ENCODE results near the gene FHAD1. TPM values are rescaled to one million over a fixed set of nuclear protein-coding genes. Genes with fewer than 3 reads are reported as not detected.

Gene FHAD1
- polyA plus RNA-seq = under 1 TPM; 0.22 to 0.58 (median 0.36) TPM
- long read RNA-seq, donor 1 = 0 reads
- long read RNA-seq, donor 2 = 0 reads
- long read RNA-seq, donor 3 = 0 reads
- long read RNA-seq, donor 4 = 0 reads
- long read RNA-seq, donor 5 = 0 reads
- long read RNA-seq, donor 6 = 0 reads
- long read RNA-seq, donor 7 = 0 reads
- long read RNA-seq, donor 8 = 0 reads
- long read RNA-seq, donor 9 = 0 reads
- long read RNA-seq, donor 10 = 0 reads

DNA sequence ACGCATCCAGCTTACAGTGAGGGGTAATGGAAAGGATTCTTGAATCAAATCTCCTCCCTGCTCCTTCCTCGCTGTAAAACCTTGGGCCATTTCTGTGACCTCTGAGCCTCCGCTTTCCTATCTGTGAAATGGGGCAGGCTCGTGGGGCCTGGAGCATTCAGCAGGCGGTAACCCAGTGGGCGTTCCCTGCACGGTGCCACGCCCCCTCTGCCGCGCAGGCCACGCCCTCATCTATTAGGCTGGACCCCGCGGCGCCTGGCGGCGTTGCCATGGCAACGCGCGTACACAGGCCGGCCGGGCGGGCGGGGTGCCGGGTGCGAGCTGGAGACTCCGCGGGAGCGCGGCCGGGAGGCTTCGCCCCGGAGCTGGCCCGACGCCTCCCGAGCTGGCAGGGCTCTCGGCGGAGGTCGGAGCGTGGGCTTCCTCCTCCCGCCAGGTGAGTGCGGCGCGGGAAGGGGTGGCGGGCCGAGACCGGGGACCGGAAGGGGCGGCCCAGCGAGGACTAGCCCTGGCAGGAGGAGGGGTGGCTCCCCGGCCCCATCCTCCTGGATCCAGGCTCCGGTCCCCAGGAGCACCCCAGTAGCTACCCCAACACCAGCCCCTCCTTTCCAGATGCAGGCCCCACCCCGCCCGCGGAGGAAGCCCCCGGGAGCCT, at the start of gene FHAD1:
TSS of gene FHAD1 (plus strand) at position 264 of the 655 bp plus-strand sequence. CDS start 4,562 bp downstream, outside the sequence.
- FAIRE-seq = no peak
- H3K9me3 ChIP-seq (ENCODE audit: control insufficient read depth in 2 of 2, insufficient read depth in 1 of 2, low read depth in 1 of 2, low read length in 1 of 2) = peaks cover 0 to 3% of the 10 kb centered on the region in 2 donors
- no peaks in the 10 kb centered on the region for H3K27me3 ChIP-seq (ENCODE audit: control insufficient read depth in 3 of 3, insufficient read depth in 3 of 3, low read length in 3 of 3)
- peaks cover 0 to 6% (median 3%) of the 10 kb centered on the region in 3 donors for H3K4me1 ChIP-seq (ENCODE audit: control insufficient read depth in 3 of 3, insufficient read depth in 2 of 3, low read depth in 1 of 3, low read length in 2 of 3)
- WGBS, 3 donors = 6 to 8% (median 7%) methylated on average over 35 to 55 of the region's 55 CpGs
- DNase-seq = peak; percentile 27 to 86
- peak within 1 kb of the TSS in 2 of 3 donors; percentile 10 to 15 for H3K27ac ChIP-seq (ENCODE audit: low read depth in 1 of 3, low read length in 2 of 3)
- peak within 1 kb of the TSS; percentile 13 to 55 (median 44) for H3K4me3 ChIP-seq (ENCODE audit: low read depth in 1 of 3, low read length in 3 of 3)
- no peaks in the 10 kb centered on the region for H3K36me3 ChIP-seq (ENCODE audit: control insufficient read depth in 3 of 3, insufficient read depth in 2 of 3, low read depth in 1 of 3, low read length in 3 of 3)

DNA sequence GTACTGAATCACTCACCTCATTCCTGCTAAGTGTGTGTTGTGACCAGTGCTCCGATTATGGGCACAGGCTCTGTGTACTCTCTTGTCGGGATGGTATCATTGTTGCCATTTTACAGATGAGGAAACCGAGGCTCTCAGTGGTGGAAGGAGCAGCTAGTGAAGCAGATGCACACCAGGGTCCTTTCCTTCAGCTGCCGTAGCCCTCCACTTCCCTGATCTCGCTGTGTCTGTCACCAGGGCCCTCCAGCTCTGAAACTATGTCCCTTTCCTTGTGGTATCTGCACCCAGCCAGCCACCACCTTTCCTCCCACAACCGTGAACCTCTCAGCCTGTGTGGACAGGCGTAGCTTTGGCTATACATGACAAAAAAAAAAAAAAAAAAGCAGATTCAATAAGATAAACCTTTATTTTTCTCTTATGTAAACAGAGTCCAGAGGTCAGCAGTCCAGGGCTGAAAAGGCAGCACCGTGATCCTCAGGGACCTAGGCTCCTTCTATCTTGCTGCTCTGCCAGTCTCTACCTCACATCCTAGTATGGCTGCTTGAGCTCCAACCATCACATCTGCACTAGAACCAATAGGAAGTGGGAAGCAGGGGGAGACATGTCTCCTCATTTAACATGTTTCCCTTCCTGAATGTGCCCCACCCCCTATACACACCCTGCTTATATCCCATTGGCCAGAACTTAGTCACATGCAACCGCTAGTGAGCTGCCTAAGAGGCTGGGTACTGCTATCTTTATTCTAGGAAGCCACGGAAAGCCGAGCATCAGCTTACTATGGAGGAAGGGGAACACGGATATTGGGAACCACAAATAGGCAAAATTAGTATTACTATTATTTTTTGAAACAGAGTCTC, 49.2 kb upstream of the FHAD1 start:
- Histone ChIP-seq H3K27me3 (ENCODE audit: control insufficient read depth in 3 of 3, insufficient read depth in 3 of 3, low read length in 3 of 3) (no peaks in the 10 kb centered on the region), H3K9me3 (ENCODE audit: control insufficient read depth in 2 of 2, insufficient read depth in 1 of 2, low read depth in 1 of 2, low read length in 1 of 2) (no peaks in the 10 kb centered on the region), H3K4me3 (ENCODE audit: low read depth in 1 of 3, low read length in 3 of 3) (no peak overlapping the region), H3K27ac (ENCODE audit: low read depth in 1 of 3, low read length in 2 of 3) (peak overlapping the region; percentile 73 to 86 (median 76)), H3K4me1 (ENCODE audit: control insufficient read depth in 3 of 3, insufficient read depth in 2 of 3, low read depth in 1 of 3, low read length in 2 of 3) (peaks cover 2 to 64% (median 5%) of the 10 kb centered on the region in 3 donors), H3K36me3 (ENCODE audit: control insufficient read depth in 3 of 3, insufficient read depth in 2 of 3, low read depth in 1 of 3, low read length in 3 of 3) (peaks cover 0 to 43% (median 0%) of the 10 kb centered on the region in 3 donors)
- DNase-seq (peak in 1 of 2 donors; percentile 75), FAIRE-seq (no peak)
- 41 to 65% (median 50%) methylated on average over 12 of the region's 12 CpGs for WGBS, 3 donors

DNA sequence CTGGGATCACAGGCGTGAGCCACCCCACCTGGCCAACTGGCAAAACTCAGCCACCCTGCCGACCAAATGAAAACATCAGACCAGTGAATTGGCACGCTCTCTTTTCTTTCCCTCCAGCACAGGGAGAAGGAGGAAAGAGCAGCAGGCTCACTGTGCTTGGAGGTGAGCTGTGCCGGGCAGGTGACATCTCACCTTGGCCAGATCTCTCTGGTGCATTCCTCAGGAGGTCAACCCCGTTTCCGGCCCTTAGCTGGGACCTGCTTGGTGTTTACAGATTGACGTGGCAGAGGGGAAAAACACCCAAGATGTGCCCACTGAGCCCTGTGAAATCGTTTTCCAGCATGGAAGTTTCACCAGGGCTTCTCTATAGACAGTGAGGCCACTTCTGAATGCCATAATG, 48.3 kb upstream of the FHAD1 start:
- H3K9me3 ChIP-seq (ENCODE audit: control insufficient read depth in 2 of 2, insufficient read depth in 1 of 2, low read depth in 1 of 2, low read length in 1 of 2) = no peaks in the 10 kb centered on the region
- no peaks in the 10 kb centered on the region for H3K27me3 ChIP-seq (ENCODE audit: control insufficient read depth in 3 of 3, insufficient read depth in 3 of 3, low read length in 3 of 3)
- H3K27ac ChIP-seq (ENCODE audit: low read depth in 1 of 3, low read length in 2 of 3) = peak overlapping the region; percentile 5 to 22 (median 13)
- no peak overlapping the region for H3K4me3 ChIP-seq (ENCODE audit: low read depth in 1 of 3, low read length in 3 of 3)
- H3K4me1 ChIP-seq (ENCODE audit: control insufficient read depth in 3 of 3, insufficient read depth in 2 of 3, low read depth in 1 of 3, low read length in 2 of 3) = peaks cover 6 to 68% (median 7%) of the 10 kb centered on the region in 3 donors
- FAIRE-seq (no peak), DNase-seq (no peak)
- peaks cover 0 to 42% (median 0%) of the 10 kb centered on the region in 3 donors for H3K36me3 ChIP-seq (ENCODE audit: control insufficient read depth in 3 of 3, insufficient read depth in 2 of 3, low read depth in 1 of 3, low read length in 3 of 3)
- 56 to 76% (median 64%) methylated on average over 8 of the region's 8 CpGs for WGBS, 3 donors

DNA sequence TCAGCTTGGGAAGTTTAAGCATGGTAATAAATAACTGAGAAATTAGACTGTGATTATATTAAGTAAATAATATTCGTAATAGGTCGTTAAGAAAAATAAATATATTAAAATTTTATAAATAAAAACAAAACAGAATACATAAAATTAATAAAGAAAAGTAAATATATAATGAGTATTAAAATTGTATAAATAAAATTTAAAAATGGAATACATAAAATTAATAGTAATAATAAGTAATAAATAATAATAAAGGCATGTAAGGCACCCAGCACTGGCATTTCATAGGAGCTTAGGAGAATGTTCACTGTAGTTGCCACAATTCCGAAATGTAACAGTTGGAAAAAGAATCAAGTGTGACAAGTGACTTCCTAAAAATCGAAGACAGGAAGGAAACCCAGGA, 45.8 kb upstream of the FHAD1 start:
- peak; percentile 72 for FAIRE-seq
- DNase-seq = no peak
- H3K27ac ChIP-seq (ENCODE audit: low read depth in 1 of 3, low read length in 2 of 3) = peak overlapping the region; percentile 79 to 96 (median 91)
- H3K4me1 ChIP-seq (ENCODE audit: control insufficient read depth in 3 of 3, insufficient read depth in 2 of 3, low read depth in 1 of 3, low read length in 2 of 3) = peaks cover 6 to 72% (median 7%) of the 10 kb centered on the region in 3 donors
- H3K4me3 ChIP-seq (ENCODE audit: low read depth in 1 of 3, low read length in 3 of 3) = no peak overlapping the region
- H3K9me3 ChIP-seq (ENCODE audit: control insufficient read depth in 2 of 2, insufficient read depth in 1 of 2, low read depth in 1 of 2, low read length in 1 of 2) = no peaks in the 10 kb centered on the region
- no peaks in the 10 kb centered on the region for H3K27me3 ChIP-seq (ENCODE audit: control insufficient read depth in 3 of 3, insufficient read depth in 3 of 3, low read length in 3 of 3)
- WGBS, 3 donors = 11 to 48% (median 20%) methylated on average over 4 of the region's 4 CpGs
- H3K36me3 ChIP-seq (ENCODE audit: control insufficient read depth in 3 of 3, insufficient read depth in 2 of 3, low read depth in 1 of 3, low read length in 3 of 3) = peaks cover 0 to 48% (median 0%) of the 10 kb centered on the region in 3 donors

DNA sequence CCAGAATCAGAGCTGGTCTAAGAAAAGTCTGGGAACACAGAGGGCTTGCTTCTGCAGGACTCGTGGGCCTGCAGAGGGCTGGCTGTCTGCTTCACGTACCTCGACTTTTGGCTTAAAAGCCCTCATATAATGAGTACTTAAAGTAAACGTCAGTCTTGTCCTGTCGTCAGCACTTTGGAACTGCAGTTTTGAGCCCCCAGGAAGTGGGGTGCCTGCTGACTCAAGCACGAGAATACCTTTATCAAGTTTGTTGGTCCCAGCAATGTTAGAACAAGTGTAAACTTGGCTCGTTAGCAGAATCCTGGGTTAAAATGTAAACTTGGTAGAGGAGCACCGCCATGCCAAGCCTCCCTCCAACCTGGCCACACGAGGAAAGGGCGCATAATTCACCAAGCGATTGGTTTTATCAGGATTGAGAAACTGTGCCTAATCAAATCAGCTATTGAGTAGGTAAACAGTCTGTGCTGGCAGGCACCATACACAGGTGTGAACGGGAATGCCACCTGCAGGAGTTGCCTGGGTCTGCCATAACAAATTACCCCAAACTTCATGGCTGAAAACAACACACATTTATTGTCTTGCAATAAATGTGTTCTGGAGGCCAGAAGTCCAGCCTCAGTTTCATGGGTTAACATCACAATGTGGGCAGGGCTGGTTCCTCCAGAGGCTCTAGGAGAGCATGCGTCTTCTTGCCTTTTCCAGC, 45.0 kb upstream of the FHAD1 start:
- peaks cover 7 to 72% (median 10%) of the 10 kb centered on the region in 3 donors for H3K4me1 ChIP-seq (ENCODE audit: control insufficient read depth in 3 of 3, insufficient read depth in 2 of 3, low read depth in 1 of 3, low read length in 2 of 3)
- H3K27me3 ChIP-seq (ENCODE audit: control insufficient read depth in 3 of 3, insufficient read depth in 3 of 3, low read length in 3 of 3) = no peaks in the 10 kb centered on the region
- H3K36me3 ChIP-seq (ENCODE audit: control insufficient read depth in 3 of 3, insufficient read depth in 2 of 3, low read depth in 1 of 3, low read length in 3 of 3) = peaks cover 0 to 53% (median 0%) of the 10 kb centered on the region in 3 donors
- FAIRE-seq (no peak), DNase-seq (peak; percentile 94 to 98)
- H3K4me3 ChIP-seq (ENCODE audit: low read depth in 1 of 3, low read length in 3 of 3) = no peak overlapping the region
- WGBS, 3 donors = 13 to 58% (median 28%) methylated on average over 13 of the region's 13 CpGs
- H3K9me3 ChIP-seq (ENCODE audit: control insufficient read depth in 2 of 2, insufficient read depth in 1 of 2, low read depth in 1 of 2, low read length in 1 of 2) = no peaks in the 10 kb centered on the region
- peak overlapping the region; percentile 77 to 96 (median 79) for H3K27ac ChIP-seq (ENCODE audit: low read depth in 1 of 3, low read length in 2 of 3)

DNA sequence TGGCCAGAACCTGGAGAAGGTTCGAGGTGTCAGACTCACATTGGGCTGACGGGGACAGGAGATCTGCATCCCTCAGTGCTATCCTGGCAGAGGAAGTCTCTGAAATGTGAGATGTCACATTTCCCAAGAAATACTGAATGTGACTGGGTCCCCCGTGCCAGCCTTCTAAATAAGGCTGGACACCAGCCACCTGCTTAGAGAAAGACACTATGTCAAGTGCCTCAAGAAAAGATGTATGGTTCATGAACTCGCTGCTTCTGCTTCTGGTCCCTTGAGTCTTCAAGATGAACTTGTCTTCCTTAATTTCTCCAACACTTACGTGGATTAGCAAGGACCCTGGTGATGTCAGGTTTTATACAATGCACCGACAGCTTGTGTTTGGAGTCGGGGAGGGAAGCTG, 42.1 kb upstream of the FHAD1 start:
- H3K36me3 ChIP-seq (ENCODE audit: control insufficient read depth in 3 of 3, insufficient read depth in 2 of 3, low read depth in 1 of 3, low read length in 3 of 3) = peaks cover 0 to 38% (median 0%) of the 10 kb centered on the region in 3 donors
- whole genome bisulfite sequencing, 3 donors = 83 to 93% (median 84%) methylated on average over 7 of the region's 7 CpGs
- FAIRE-seq = no peak
- no peaks in the 10 kb centered on the region for H3K9me3 ChIP-seq (ENCODE audit: control insufficient read depth in 2 of 2, insufficient read depth in 1 of 2, low read depth in 1 of 2, low read length in 1 of 2)
- H3K27ac ChIP-seq (ENCODE audit: low read depth in 1 of 3, low read length in 2 of 3) = no peak overlapping the region
- H3K4me1 ChIP-seq (ENCODE audit: control insufficient read depth in 3 of 3, insufficient read depth in 2 of 3, low read depth in 1 of 3, low read length in 2 of 3) = peaks cover 4 to 51% (median 10%) of the 10 kb centered on the region in 3 donors
- H3K27me3 ChIP-seq (ENCODE audit: control insufficient read depth in 3 of 3, insufficient read depth in 3 of 3, low read length in 3 of 3) = no peaks in the 10 kb centered on the region
- no peak overlapping the region for H3K4me3 ChIP-seq (ENCODE audit: low read depth in 1 of 3, low read length in 3 of 3)
- no peak for DNase-seq

DNA sequence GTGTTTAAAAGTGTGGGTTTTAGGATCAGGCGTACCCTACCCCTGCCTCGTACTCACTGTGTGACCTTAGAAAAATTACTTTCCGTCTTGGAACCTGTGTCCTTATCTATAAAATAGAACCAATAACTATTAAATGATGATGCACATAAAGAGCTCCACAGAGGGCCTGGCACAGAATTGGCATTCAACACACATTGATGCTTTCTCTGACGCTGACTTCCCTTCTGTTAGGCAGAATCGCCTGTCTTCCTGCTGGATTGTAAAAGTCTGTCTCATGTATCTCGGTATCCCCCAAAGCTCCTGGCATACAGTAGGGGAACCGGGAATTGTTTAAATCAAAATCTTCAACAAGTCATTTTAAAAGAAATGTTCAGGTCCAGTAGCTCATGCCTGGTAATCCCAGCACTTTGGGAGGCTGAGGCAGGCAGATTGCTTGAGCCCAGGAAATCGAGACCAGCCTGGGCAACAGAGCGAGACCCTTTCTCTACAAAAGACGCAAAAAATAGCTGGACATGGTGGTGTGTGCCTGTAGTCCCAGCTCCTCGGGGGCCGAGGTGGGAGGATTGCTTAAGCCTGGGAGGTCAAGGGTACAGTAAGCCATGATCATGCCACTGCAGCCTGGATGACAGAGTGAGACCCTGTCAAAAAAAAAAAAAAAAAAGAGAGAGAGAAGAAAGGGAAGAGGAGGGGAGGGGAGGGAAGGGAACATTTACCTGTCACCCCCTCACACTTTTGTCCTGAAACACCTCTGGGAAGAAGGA, 41.3 kb upstream of the FHAD1 start:
- no peak for FAIRE-seq
- peaks cover 4 to 42% (median 10%) of the 10 kb centered on the region in 3 donors for H3K4me1 ChIP-seq (ENCODE audit: control insufficient read depth in 3 of 3, insufficient read depth in 2 of 3, low read depth in 1 of 3, low read length in 2 of 3)

More for the DNA sequence above, 41.3 kb upstream of the FHAD1 start:
- Histone ChIP-seq H3K4me3 (ENCODE audit: low read depth in 1 of 3, low read length in 3 of 3) (no peak overlapping the region), H3K9me3 (ENCODE audit: control insufficient read depth in 2 of 2, insufficient read depth in 1 of 2, low read depth in 1 of 2, low read length in 1 of 2) (no peaks in the 10 kb centered on the region), H3K27me3 (ENCODE audit: control insufficient read depth in 3 of 3, insufficient read depth in 3 of 3, low read length in 3 of 3) (no peaks in the 10 kb centered on the region), H3K36me3 (ENCODE audit: control insufficient read depth in 3 of 3, insufficient read depth in 2 of 3, low read depth in 1 of 3, low read length in 3 of 3) (peaks cover 0 to 42% (median 0%) of the 10 kb centered on the region in 3 donors), H3K27ac (ENCODE audit: low read depth in 1 of 3, low read length in 2 of 3) (no peak overlapping the region)
- no peak for DNase-seq
- WGBS, 3 donors = 67 to 78% (median 75%) methylated on average over 12 of the region's 12 CpGs

Data from small intestine (tissue), 16 donors.